ENCODE data around the gene ARL5C. TPM values are rescaled to one million over a fixed set of nuclear protein-coding genes. Genes with fewer than 3 reads are reported as not detected.

ARL5C gene
- total RNA-seq, 2 donors from 2014 or later = not detected

DNA sequence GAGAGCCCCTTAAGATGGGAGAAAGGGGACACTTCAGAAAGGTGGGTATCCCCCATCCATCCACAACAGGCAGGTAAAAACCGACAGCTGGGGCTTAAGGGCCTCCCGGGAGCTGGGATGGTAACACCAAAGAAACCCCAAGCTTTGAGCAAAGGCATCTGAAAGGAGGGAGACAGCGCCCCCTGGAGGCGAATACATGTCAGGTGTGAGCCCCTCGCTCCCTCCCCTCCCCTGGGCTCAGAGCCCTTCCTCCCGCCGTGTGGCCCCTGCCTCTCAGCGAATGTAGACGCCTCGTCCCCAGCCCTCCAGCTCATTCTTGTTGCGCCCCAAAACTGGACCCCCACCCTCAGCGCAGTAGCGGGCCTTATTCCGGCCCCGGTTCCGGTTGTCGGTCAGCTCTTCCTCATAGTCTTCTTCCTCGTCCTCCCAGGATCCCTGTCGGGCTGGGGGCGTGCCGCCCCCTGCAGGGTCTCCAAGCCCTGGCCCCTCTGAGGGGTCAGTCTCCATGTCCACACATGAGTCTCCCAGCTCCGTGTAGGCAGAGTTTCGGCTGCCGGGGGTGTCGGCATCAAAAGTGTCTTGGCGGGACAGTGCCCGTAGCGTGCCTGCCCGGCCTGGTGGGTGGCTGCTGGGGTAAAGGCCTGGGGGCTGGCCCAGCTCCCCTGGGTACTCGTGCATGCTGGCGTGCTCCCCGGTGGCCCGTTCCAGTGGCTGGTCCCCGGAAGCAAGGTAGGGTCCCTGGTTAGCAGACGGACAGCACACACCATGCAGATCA lies 9.1 kb upstream of the ARL5C start:
- peak; percentile 72 for DNase-seq
- Histone ChIP-seq H3K4me3 (no peak overlapping the region), H3K4me1 (no peaks in the 10 kb centered on the region), H3K27me3 (no peaks in the 10 kb centered on the region), H3K27ac (no peak overlapping the region), H3K9me3 (no peaks in the 10 kb centered on the region), H3K9ac (ENCODE audit: low read depth in 2 of 2, low read length in 2 of 2) (no peak overlapping the region), H3K36me3 (no peaks in the 10 kb centered on the region)
- TF ChIP-seq, protein P1, sequence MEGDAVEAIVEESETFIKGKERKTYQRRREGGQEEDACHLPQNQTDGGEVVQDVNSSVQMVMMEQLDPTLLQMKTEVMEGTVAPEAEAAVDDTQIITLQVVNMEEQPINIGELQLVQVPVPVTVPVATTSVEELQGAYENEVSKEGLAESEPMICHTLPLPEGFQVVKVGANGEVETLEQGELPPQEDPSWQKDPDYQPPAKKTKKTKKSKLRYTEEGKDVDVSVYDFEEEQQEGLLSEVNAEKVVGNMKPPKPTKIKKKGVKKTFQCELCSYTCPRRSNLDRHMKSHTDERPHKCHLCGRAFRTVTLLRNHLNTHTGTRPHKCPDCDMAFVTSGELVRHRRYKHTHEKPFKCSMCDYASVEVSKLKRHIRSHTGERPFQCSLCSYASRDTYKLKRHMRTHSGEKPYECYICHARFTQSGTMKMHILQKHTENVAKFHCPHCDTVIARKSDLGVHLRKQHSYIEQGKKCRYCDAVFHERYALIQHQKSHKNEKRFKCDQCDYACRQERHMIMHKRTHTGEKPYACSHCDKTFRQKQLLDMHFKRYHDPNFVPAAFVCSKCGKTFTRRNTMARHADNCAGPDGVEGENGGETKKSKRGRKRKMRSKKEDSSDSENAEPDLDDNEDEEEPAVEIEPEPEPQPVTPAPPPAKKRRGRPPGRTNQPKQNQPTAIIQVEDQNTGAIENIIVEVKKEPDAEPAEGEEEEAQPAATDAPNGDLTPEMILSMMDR (IDR thresholded peaks at IDR 0.05) = peak; percentile 84
- intact Hi-C loops (cut with DNase I) = no loop called here

DNA sequence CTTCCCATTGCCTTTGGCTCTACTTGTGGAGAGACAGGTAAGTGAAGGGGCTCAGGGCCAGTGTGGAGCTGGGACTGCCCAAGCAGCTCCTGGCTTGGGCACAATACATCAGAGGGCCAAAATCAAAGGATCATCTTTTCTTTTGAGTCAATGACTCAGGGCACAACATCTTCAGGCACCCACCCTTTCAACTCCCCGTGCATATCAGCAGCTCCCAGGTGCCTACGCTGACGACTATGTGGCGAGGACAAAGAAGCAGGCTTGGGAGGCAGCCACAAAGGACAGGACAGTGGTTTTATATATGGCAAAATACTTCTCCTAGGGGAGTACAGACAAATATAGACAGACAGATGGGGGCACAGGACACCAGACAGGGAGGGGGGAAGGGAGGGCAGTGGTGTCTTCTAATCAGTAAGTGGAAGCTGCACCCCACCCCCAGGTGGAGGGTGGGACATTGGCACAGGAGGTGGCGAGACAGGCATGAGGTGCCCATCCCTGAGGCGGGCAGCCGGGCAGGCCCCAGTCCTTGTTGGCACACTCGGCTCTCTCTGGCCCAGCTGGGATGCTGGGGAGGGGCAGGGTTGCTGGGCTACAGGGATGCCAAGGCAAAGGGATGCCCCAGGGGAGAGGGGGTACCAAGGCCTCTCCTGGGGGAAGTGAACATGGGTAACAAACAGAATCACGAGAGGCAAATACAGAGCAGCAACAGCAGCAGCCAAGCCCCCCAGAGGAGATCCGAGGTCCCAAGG lies 7.7 kb upstream of the ARL5C start:
- intact Hi-C loops (cut with DNase I) = no loop called here
- H3K27me3 ChIP-seq = no peaks in the 10 kb centered on the region
- H3K4me1 ChIP-seq = no peaks in the 10 kb centered on the region
- no peak overlapping the region for H3K4me3 ChIP-seq
- no peaks in the 10 kb centered on the region for H3K9me3 ChIP-seq
- no peak overlapping the region for H3K27ac ChIP-seq
- H3K36me3 ChIP-seq = no peaks in the 10 kb centered on the region
- TF ChIP-seq, protein P1 (IDR thresholded peaks at IDR 0.05) = no peak
- no peak overlapping the region for H3K9ac ChIP-seq (ENCODE audit: low read depth in 2 of 2, low read length in 2 of 2)
- no peak for DNase-seq

GRCh38 chr17:39173080-39173479 lies 7.1 kb upstream of the ARL5C start:
- TF ChIP-seq, protein P1 (IDR thresholded peaks at IDR 0.05) = no peak
- DNase-seq = no peak
- Histone ChIP-seq H3K9me3 (no peaks in the 10 kb centered on the region), H3K36me3 (no peaks in the 10 kb centered on the region), H3K9ac (ENCODE audit: low read depth in 2 of 2, low read length in 2 of 2) (no peak overlapping the region), H3K27me3 (no peaks in the 10 kb centered on the region), H3K4me3 (no peak overlapping the region), H3K4me1 (no peaks in the 10 kb centered on the region), H3K27ac (no peak overlapping the region)
- intact Hi-C loops (cut with DNase I) = no loop called here

GRCh38 chr17:39171933-39172332 lies 6.0 kb upstream of the ARL5C start:
- TF ChIP-seq, protein P1 (IDR thresholded peaks at IDR 0.05) = no peak
- Histone ChIP-seq H3K4me3 (no peak overlapping the region), H3K9ac (ENCODE audit: low read depth in 2 of 2, low read length in 2 of 2) (no peak overlapping the region), H3K4me1 (no peaks in the 10 kb centered on the region), H3K36me3 (no peaks in the 10 kb centered on the region), H3K27ac (no peak overlapping the region), H3K9me3 (no peaks in the 10 kb centered on the region), H3K27me3 (no peaks in the 10 kb centered on the region)
- intact Hi-C loops (cut with DNase I) = no loop called here
- no peak for DNase-seq

GRCh38 chr17:39170558-39170957 lies 4.6 kb upstream of the ARL5C start:
- no peak overlapping the region for H3K27ac ChIP-seq
- intact Hi-C loops (cut with DNase I) = no loop called here

More at GRCh38 chr17:39170558-39170957, 4.6 kb upstream of the ARL5C start:
- DNase-seq = no peak
- no peaks in the 10 kb centered on the region for H3K9me3 ChIP-seq
- H3K4me3 ChIP-seq = no peak overlapping the region
- H3K4me1 ChIP-seq = no peaks in the 10 kb centered on the region
- H3K27me3 ChIP-seq = no peaks in the 10 kb centered on the region
- TF ChIP-seq, protein P1 (IDR thresholded peaks at IDR 0.05) = no peak
- H3K36me3 ChIP-seq = no peaks in the 10 kb centered on the region
- H3K9ac ChIP-seq (ENCODE audit: low read depth in 2 of 2, low read length in 2 of 2) = no peak overlapping the region

All from colonic mucosa (tissue), 4 donors.